HepG2 (cell line): Measurements from ENCODE around the gene CDK9. TPM values are rescaled to one million over a fixed set of nuclear protein-coding genes. Genes with fewer than 3 reads are reported as not detected.

Experiments used
- ARNT2 ChIP-seq: sonication (generic); formaldehyde crosslinking; IDR thresholded peaks from 2 replicates; pipeline ENCODE4 v1.8.0; 2022; ENCODE audit warnings: mild to moderate bottlenecking, low read depth, missing genetic modification reagents, moderate library complexity
- CCAR2 ChIP-seq: fragments of 200-400 bp; formaldehyde crosslinking; optimal IDR thresholded peaks from 2 replicates; pipeline ENCODE3; 2018; ENCODE audit warnings: low read depth, mild to moderate bottlenecking, low read length, moderate library complexity
- DR1 ChIP-seq: sonication (generic); formaldehyde crosslinking; IDR thresholded peaks from 2 replicates; pipeline ENCODE4 v1.8.0; 2021; ENCODE audit warnings: mild to moderate bottlenecking, missing genetic modification reagents, inconsistent platforms
- ELF3 ChIP-seq: IDR thresholded peaks from 2 replicates; pipeline ENCODE4 v1.6.1; 2016; ENCODE audit warnings: missing genetic modification reagents, missing compliant biosample characterization
- HHEX ChIP-seq: IDR thresholded peaks from 2 replicates; pipeline ENCODE4 v1.6.1; 2016; ENCODE audit warnings: control low read depth
- MED1 ChIP-seq: sonication (generic); formaldehyde crosslinking; IDR thresholded peaks from 2 replicates; pipeline ENCODE4 v1.4.0; 2020; ENCODE audit warnings: missing genetic modification reagents
- MIER3 ChIP-seq: IDR thresholded peaks from 2 replicates; pipeline ENCODE4 v1.6.1; 2016; ENCODE audit warnings: missing compliant biosample characterization, borderline replicate concordance
- NR2F2 ChIP-seq: IDR thresholded peaks from 2 replicates; pipeline ENCODE4 v1.6.1; 2012; ENCODE audit warnings: low read depth, inconsistent platforms, borderline replicate concordance
- SMAD1 ChIP-seq: sonication (generic); formaldehyde crosslinking; IDR thresholded peaks from 2 replicates; pipeline ENCODE4 v1.4.0; 2020; ENCODE audit warnings: missing genetic modification reagents, low read depth, mild to moderate bottlenecking, borderline replicate concordance
- STAG1 ChIP-seq: sonication (generic); formaldehyde crosslinking; IDR thresholded peaks from 2 replicates; pipeline ENCODE4 v1.4.0; 2020; ENCODE audit warnings: missing genetic modification reagents
- YY1 ChIP-seq: IDR thresholded peaks from 2 replicates; pipeline ENCODE4 v1.6.1; 2011; ENCODE audit warnings: low read length, low read depth, moderate library complexity, mild to moderate bottlenecking; ENCODE audit not compliant: insufficient read depth, insufficient replicate concordance
- ZNF205 ChIP-seq: IDR thresholded peaks from 2 replicates; pipeline ENCODE4 v1.6.1; 2018; ENCODE audit warnings: missing biosample characterization, missing genetic modification reagents
- ZNF232 ChIP-seq: sonication (generic); formaldehyde crosslinking; IDR thresholded peaks from 2 replicates; pipeline ENCODE4 v1.4.0; 2020; ENCODE audit warnings: missing genetic modification reagents, borderline replicate concordance
- ZNF33B ChIP-seq: sonication (generic); formaldehyde crosslinking; IDR thresholded peaks from 2 replicates; pipeline ENCODE4 v1.5.1; 2020; ENCODE audit warnings: mild to moderate bottlenecking, missing genetic modification reagents
- ZNF569 ChIP-seq: sonication (generic); formaldehyde crosslinking; IDR thresholded peaks from 2 replicates; pipeline ENCODE4 v1.5.0; 2020; ENCODE audit warnings: mild to moderate bottlenecking, missing genetic modification reagents, moderate library complexity, borderline replicate concordance
- ZSCAN9 ChIP-seq: IDR thresholded peaks from 2 replicates; pipeline ENCODE4 v1.6.1; 2016; ENCODE audit warnings: borderline replicate concordance
- polyA plus RNA-seq, 8 experiments: library from polyadenylated mRNA; depleted of rRNA in 3 of 8; stranded (reverse) in 7 of 8; unstranded in 1 of 8; fragments of >200 nt; fragmentation: Illumina TruSeq in 4 of 8; extraction: Trizol in 4 of 8; gene quantifications; 2 replicates each; pipeline versions ENCODE4 v1.2.1 to v1.2.3, GENCODE V29; 2011 to 2016; ENCODE audit warnings: low read depth in 4 of 8, missing spikeins in 1 of 8, mixed read lengths in 1 of 8; ENCODE audit not compliant: insufficient read depth in 1 of 8
- total RNA-seq, 5 experiments: library from RNA; depleted of rRNA; stranded (reverse); fragments of >200 nt; fragmentation: Illumina TruSeq; extraction: Trizol; gene quantifications; 2 replicates each; pipeline ENCODE4 v1.2.3, GENCODE V29; 2016; ENCODE audit warnings: low read depth in 1 of 5
- TF ChIP-seq, protein P1 (sequence below): sonication (generic); formaldehyde crosslinking; IDR thresholded peaks from 2 replicates; pipeline ENCODE4 v1.4.0; 2020; ENCODE audit warnings: missing genetic modification reagents
- TF ChIP-seq, protein P2 (sequence below): sonication (generic); formaldehyde crosslinking; IDR thresholded peaks from 2 replicates; pipeline ENCODE4 v1.4.0; 2020; ENCODE audit warnings: missing genetic modification reagents
- TF ChIP-seq, protein P3 (sequence below): sonication (generic); formaldehyde crosslinking; IDR thresholded peaks from 2 replicates; pipeline ENCODE4 v1.4.0; 2020; ENCODE audit warnings: missing genetic modification reagents, mild to moderate bottlenecking, borderline replicate concordance
- TF ChIP-seq, protein P4 (sequence below): sonication (generic); formaldehyde crosslinking; IDR thresholded peaks from 2 replicates; pipeline ENCODE4 v1.4.0; 2020; ENCODE audit warnings: mild to moderate bottlenecking, missing genetic modification reagents

The CDK9 gene
- total and polyA plus RNA-seq, 2 of the 13 experiments (the other 11 are each of a cell fraction or from before 2014, with no cell fraction given), result 16.8 to 21.5 TPM

- TF ChIP-seq ARNT2 (CRISPR knock-in tag), result 0 out of 2 replicates have a peak, but pooled peaks have one; percentile 33
- no peak for TF ChIP-seq DR1 (CRISPR knock-in tag)
- peak; percentile 34; the same call in 1 of the 2 replicates for TF ChIP-seq NR2F2
- TF ChIP-seq, protein P1, sequence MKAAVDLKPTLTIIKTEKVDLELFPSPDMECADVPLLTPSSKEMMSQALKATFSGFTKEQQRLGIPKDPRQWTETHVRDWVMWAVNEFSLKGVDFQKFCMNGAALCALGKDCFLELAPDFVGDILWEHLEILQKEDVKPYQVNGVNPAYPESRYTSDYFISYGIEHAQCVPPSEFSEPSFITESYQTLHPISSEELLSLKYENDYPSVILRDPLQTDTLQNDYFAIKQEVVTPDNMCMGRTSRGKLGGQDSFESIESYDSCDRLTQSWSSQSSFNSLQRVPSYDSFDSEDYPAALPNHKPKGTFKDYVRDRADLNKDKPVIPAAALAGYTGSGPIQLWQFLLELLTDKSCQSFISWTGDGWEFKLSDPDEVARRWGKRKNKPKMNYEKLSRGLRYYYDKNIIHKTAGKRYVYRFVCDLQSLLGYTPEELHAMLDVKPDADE, result no peak
- TF ChIP-seq ZNF232 (CRISPR knock-in tag), result no peak
- peak; percentile 45; the same call in 1 of the 2 replicates for TF ChIP-seq SMAD1
- no peak for TF ChIP-seq ZSCAN9 (CRISPR knock-in tag)
- TF ChIP-seq ZNF205 (CRISPR knock-in tag), result no peak
- TF ChIP-seq YY1, result peak; percentile 62
- peak; percentile 63 for TF ChIP-seq STAG1 (CRISPR knock-in tag)
- no peak for TF ChIP-seq HHEX
- TF ChIP-seq, protein P2, sequence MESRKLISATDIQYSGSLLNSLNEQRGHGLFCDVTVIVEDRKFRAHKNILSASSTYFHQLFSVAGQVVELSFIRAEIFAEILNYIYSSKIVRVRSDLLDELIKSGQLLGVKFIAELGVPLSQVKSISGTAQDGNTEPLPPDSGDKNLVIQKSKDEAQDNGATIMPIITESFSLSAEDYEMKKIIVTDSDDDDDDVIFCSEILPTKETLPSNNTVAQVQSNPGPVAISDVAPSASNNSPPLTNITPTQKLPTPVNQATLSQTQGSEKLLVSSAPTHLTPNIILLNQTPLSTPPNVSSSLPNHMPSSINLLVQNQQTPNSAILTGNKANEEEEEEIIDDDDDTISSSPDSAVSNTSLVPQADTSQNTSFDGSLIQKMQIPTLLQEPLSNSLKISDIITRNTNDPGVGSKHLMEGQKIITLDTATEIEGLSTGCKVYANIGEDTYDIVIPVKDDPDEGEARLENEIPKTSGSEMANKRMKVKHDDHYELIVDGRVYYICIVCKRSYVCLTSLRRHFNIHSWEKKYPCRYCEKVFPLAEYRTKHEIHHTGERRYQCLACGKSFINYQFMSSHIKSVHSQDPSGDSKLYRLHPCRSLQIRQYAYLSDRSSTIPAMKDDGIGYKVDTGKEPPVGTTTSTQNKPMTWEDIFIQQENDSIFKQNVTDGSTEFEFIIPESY (CRISPR knock-in tag), result peak; percentile 56; the same call in 1 of the 2 replicates
- TF ChIP-seq CCAR2, result no peak
- no peak for TF ChIP-seq ZNF569
- TF ChIP-seq, protein P3, sequence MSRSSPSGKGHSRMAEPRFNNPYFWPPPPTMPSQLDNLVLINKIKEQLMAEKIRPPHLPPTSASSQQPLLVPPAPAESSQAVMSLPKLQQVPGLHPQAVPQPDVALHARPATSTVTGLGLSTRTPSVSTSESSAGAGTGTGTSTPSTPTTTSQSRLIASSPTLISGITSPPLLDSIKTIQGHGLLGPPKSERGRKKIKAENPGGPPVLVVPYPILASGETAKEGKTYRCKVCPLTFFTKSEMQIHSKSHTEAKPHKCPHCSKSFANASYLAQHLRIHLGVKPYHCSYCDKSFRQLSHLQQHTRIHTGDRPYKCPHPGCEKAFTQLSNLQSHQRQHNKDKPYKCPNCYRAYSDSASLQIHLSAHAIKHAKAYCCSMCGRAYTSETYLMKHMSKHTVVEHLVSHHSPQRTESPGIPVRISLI, result peak; percentile 44
- TF ChIP-seq, protein P4, sequence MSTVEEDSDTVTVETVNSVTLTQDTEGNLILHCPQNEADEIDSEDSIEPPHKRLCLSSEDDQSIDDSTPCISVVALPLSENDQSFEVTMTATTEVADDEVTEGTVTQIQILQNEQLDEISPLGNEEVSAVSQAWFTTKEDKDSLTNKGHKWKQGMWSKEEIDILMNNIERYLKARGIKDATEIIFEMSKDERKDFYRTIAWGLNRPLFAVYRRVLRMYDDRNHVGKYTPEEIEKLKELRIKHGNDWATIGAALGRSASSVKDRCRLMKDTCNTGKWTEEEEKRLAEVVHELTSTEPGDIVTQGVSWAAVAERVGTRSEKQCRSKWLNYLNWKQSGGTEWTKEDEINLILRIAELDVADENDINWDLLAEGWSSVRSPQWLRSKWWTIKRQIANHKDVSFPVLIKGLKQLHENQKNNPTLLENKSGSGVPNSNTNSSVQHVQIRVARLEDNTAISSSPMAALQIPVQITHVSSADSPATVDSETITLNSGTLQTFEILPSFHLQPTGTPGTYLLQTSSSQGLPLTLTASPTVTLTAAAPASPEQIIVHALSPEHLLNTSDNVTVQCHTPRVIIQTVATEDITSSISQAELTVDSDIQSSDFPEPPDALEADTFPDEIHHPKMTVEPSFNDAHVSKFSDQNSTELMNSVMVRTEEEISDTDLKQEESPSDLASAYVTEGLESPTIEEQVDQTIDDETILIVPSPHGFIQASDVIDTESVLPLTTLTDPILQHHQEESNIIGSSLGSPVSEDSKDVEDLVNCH (CRISPR knock-in tag), result no peak
- TF ChIP-seq MED1 (CRISPR knock-in tag), result peak; percentile 69
- 0 out of 2 replicates have a peak, but pooled peaks have one; percentile 19 for TF ChIP-seq MIER3 (CRISPR knock-in tag)
- TF ChIP-seq ELF3, result peak; percentile 51; the same call in 1 of the 2 replicates
- TF ChIP-seq ZNF33B (CRISPR knock-in tag), result no peak
Measured at GRCh38 chr9:127825319-127826051, 39.7 kb downstream of the CDK9 start (continued).
